Ishikawa (cell line): Measurements from ENCODE around the gene TMEFF2.
A peak's percentile ranks its signal among the peaks of the same experiment; 100 is the strongest.

Source experiments
- CEBPB ChIP-seq: IDR thresholded peaks from 2 replicates; pipeline ENCODE4 v1.6.1; 2012
- CREB1 ChIP-seq: IDR thresholded peaks from 2 replicates; pipeline ENCODE4 v1.6.1; 2012; ENCODE audit warnings: low read depth
- EP300 ChIP-seq: IDR thresholded peaks from 2 replicates; pipeline ENCODE4 v1.6.1; 2012; ENCODE audit warnings: borderline replicate concordance
- FOXM1 ChIP-seq: IDR thresholded peaks from 2 replicates; pipeline ENCODE4 v1.6.1; 2012; ENCODE audit warnings: low read depth, borderline replicate concordance
- MAX ChIP-seq: IDR thresholded peaks from 2 replicates; pipeline ENCODE4 v1.6.1; 2012
- NFIC ChIP-seq: IDR thresholded peaks from 2 replicates; pipeline ENCODE4 v1.6.1; 2012
- RAD21 ChIP-seq: IDR thresholded peaks from 2 replicates; pipeline ENCODE4 v1.6.1; 2012; ENCODE audit warnings: low read depth
- REST ChIP-seq: IDR thresholded peaks from 2 replicates; pipeline ENCODE4 v1.6.1; 2012; ENCODE audit warnings: low read depth, mild to moderate bottlenecking
- TAF1 ChIP-seq: IDR thresholded peaks from 2 replicates; pipeline ENCODE4 v1.6.1; 2012; ENCODE audit warnings: low read depth, mild to moderate bottlenecking
- TCF12 ChIP-seq: IDR thresholded peaks from 2 replicates; pipeline ENCODE4 v1.6.1; 2012; ENCODE audit warnings: low read depth
- TEAD4 ChIP-seq: IDR thresholded peaks from 2 replicates; pipeline ENCODE4 v1.6.1; 2012
- USF1 ChIP-seq: IDR thresholded peaks from 2 replicates; pipeline ENCODE4 v1.6.1; 2012
- YY1 ChIP-seq: IDR thresholded peaks from 2 replicates; pipeline ENCODE4 v1.6.1; 2012; ENCODE audit warnings: low read depth

GRCh38 chr2:191957996-191958860 lies 236.5 kb downstream of the TMEFF2 start:
- TF ChIP-seq NFIC = no peak
- TF ChIP-seq EP300 = no peak
- TF ChIP-seq TEAD4 = 0 out of 2 replicates have a peak, but pooled peaks have one; percentile 10
- no peak for TF ChIP-seq RAD21
- TF ChIP-seq TAF1 = no peak
- TF ChIP-seq REST = no peak
- TF ChIP-seq CREB1 = no peak
- no peak for TF ChIP-seq MAX
- no peak for TF ChIP-seq USF1
- TF ChIP-seq FOXM1 = no peak
- no peak for TF ChIP-seq CEBPB
- no peak for TF ChIP-seq TCF12
- no peak for TF ChIP-seq YY1
